Aorta (tissue), 5 donors: Measurements from ENCODE around the gene RORB. TPM values are rescaled to one million over a fixed set of nuclear protein-coding genes. Genes with fewer than 3 reads are reported as not detected.

Source experiments
- ATAC-seq: fragments of 200-7000 bp; cut with Tn5 transposase; one replicate; pipeline ENCODE4 v1.9.1; 2022; ENCODE audit warnings: moderate library complexity; ENCODE audit not compliant: low FRiP score
- DNase-seq, 2 donors: peaks; one replicate each; pipeline ENCODE4 v3.0.0-alpha.2; 2020
- H3K27ac ChIP-seq, 2 donors: one replicate each; pipeline ENCODE4 v1.5.1; 2013; ENCODE audit warnings: low read length in 2 of 2, mild to moderate bottlenecking in 2 of 2, moderate library complexity in 2 of 2, control low read depth in 1 of 2, inconsistent platforms in 1 of 2, low read depth in 1 of 2
- H3K27me3 ChIP-seq, 2 donors: one replicate each; pipeline ENCODE4 v1.6.1; 2013; ENCODE audit warnings: control low read depth in 1 of 2, low read length in 1 of 2, mild to moderate bottlenecking in 1 of 2, moderate library complexity in 1 of 2; ENCODE audit not compliant: insufficient read depth in 2 of 2, control insufficient read depth in 1 of 2
- H3K36me3 ChIP-seq, 2 donors: one replicate each; pipeline ENCODE4 v1.6.1; 2013; ENCODE audit warnings: control low read depth in 1 of 2, low read length in 1 of 2, mild to moderate bottlenecking in 1 of 2; ENCODE audit not compliant: insufficient read depth in 2 of 2, control insufficient read depth in 1 of 2
- H3K4me1 ChIP-seq, 2 donors: one replicate each; pipeline ENCODE4 v1.6.1; 2013; ENCODE audit warnings: low read length in 2 of 2, control low read depth in 1 of 2, mild to moderate bottlenecking in 1 of 2, moderate library complexity in 1 of 2; ENCODE audit not compliant: insufficient read depth in 2 of 2, control insufficient read depth in 1 of 2
- H3K4me3 ChIP-seq, 2 donors: one replicate each; pipeline ENCODE4 v1.5.1; 2013; ENCODE audit warnings: low read length in 2 of 2, control low read depth in 1 of 2, mild to moderate bottlenecking in 1 of 2
- H3K9me3 ChIP-seq: one replicate; pipeline ENCODE4 v1.6.1; 2013; ENCODE audit warnings: mild to moderate bottlenecking, low read length; ENCODE audit not compliant: control insufficient read depth
- WGBS, 2 donors: extraction: QIAGEN DNeasy Blood & Tissue Kit; methylation state at CpG; one replicate each; pipeline ENCODE4 v1.1.7; 2013; 5-methylcytosine and 5-hydroxymethylcytosine counted together
- intact Hi-C, 2 donors: fragments of 100-400 bp; cut with DNase I; formaldehyde crosslinking; loops; one replicate each; pipeline versions ENCODE4 v1.14.2 to v1.15.0; 2022
- polyA plus RNA-seq, 2 donors: library from polyadenylated mRNA; stranded (reverse); fragments of 200-250 nt; gene quantifications; one replicate each; pipeline ENCODE4 v1.2.3, GENCODE V29; 2013
- total RNA-seq, 2 donors: library from RNA; stranded (reverse); fragmentation: NEBNext Ultra II Directional; extraction: Animal tissue kit (Norgen Biotek cat#: 25700); gene quantifications; one replicate each; pipeline ENCODE4 v1.2.1, GENCODE V29; 2021
- donor health status: healthy with polysubstance abuse.
- donor health status: Bipolar disorder and iron deficiency.
- donor health status: DM: no; HTN: no; CAD: no.
- donor health status: DM: no; HTN: no; CAD: no.
- donor health status: DM: yes; HTN: yes; CAD: no.

RORB gene
- total and polyA plus RNA-seq, 4 donors: 0.25 to 1.2 (median 0.70) TPM

- Histone ChIP-seq H3K9me3 (no peaks in the 10 kb centered on the region), H3K27ac (no peak overlapping the region), H3K27me3 (no peaks in the 10 kb centered on the region), H3K36me3 (no peaks in the 10 kb centered on the region), H3K4me1 (no peaks in the 10 kb centered on the region), H3K4me3 (no peak overlapping the region)
- intact Hi-C loops: no loop called here
- ATAC-seq: no peak
- 74 to 79% methylated on average over 4 of the region's 4 CpGs for WGBS, 2 donors
- DNase-seq: no peak
Measured at GRCh38 chr9:74644023-74644422, 146.9 kb downstream of the RORB start.

GRCh38 chr9:74645007-74645639 is 148.0 kb downstream of the RORB start:
- Histone ChIP-seq H3K4me3 (no peak overlapping the region), H3K4me1 (no peaks in the 10 kb centered on the region), H3K36me3 (no peaks in the 10 kb centered on the region), H3K27me3 (no peaks in the 10 kb centered on the region), H3K9me3 (no peaks in the 10 kb centered on the region), H3K27ac (no peak overlapping the region)
- 55 to 65% methylated on average over 3 of the region's 3 CpGs for WGBS, 2 donors
- DNase-seq (no peak), ATAC-seq (no peak)
- intact Hi-C loops: no loop called here

GRCh38 chr9:74653410-74654080 is 156.4 kb downstream of the RORB start:
- DNase-seq: no peak

GRCh38 chr9:74662674-74663073 is 165.5 kb downstream of the RORB start:
- H3K27me3 ChIP-seq: no peaks in the 10 kb centered on the region
- no peaks in the 10 kb centered on the region for H3K4me1 ChIP-seq
- intact Hi-C loops: no loop called here
- H3K4me3 ChIP-seq: no peak overlapping the region
- no peak for DNase-seq
- 64 to 71% methylated on average over 8 of the region's 8 CpGs for WGBS, 2 donors
- ATAC-seq: no peak
- no peak overlapping the region for H3K27ac ChIP-seq
- peaks cover 2% of the 10 kb centered on the region for H3K9me3 ChIP-seq
- H3K36me3 ChIP-seq: no peaks in the 10 kb centered on the region

More at GRCh38 chr9:74653410-74654080, 156.4 kb downstream of the RORB start:
- no peaks in the 10 kb centered on the region for H3K36me3 ChIP-seq
- H3K27me3 ChIP-seq: no peaks in the 10 kb centered on the region
- no peaks in the 10 kb centered on the region for H3K9me3 ChIP-seq
- WGBS, 2 donors: 24 to 36% methylated on average over 11 of the region's 11 CpGs
- no peak overlapping the region for H3K27ac ChIP-seq
- intact Hi-C loops: no loop called here
- H3K4me3 ChIP-seq: no peak overlapping the region
- H3K4me1 ChIP-seq: no peaks in the 10 kb centered on the region
- ATAC-seq: no peak

GRCh38 chr9:74663439-74663838 is 166.3 kb downstream of the RORB start:
- intact Hi-C loops: no loop called here
- ATAC-seq: no peak
- Histone ChIP-seq H3K27ac (no peak overlapping the region), H3K4me1 (no peaks in the 10 kb centered on the region), H3K4me3 (no peak overlapping the region), H3K9me3 (peaks cover 2% of the 10 kb centered on the region), H3K27me3 (no peaks in the 10 kb centered on the region), H3K36me3 (no peaks in the 10 kb centered on the region)
- no peak for DNase-seq
- WGBS, 2 donors: 16 to 50% methylated on average over 1 of the region's 1 CpG

- Histone ChIP-seq H3K4me1 (no peaks in the 10 kb centered on the region), H3K9me3 (peaks cover 2% of the 10 kb centered on the region), H3K27ac (no peak overlapping the region), H3K4me3 (no peak overlapping the region), H3K27me3 (peaks cover 0 to 1% of the 10 kb centered on the region in 2 donors), H3K36me3 (no peaks in the 10 kb centered on the region)
- 77 to 85% methylated on average over 4 of the region's 4 CpGs for WGBS, 2 donors
- intact Hi-C loops: no loop called here
- DNase-seq (no peak), ATAC-seq (peak; percentile 66)
Measured at GRCh38 chr9:74666625-74667316, 169.6 kb downstream of the RORB start.

GRCh38 chr9:74672237-74672636 is 175.1 kb downstream of the RORB start:
- WGBS, 2 donors: 72 to 77% methylated on average over 2 of the region's 2 CpGs
- intact Hi-C loops: no loop called here
- no peaks in the 10 kb centered on the region for H3K9me3 ChIP-seq

GRCh38 chr9:74674077-74674476 is 176.9 kb downstream of the RORB start:
- Histone ChIP-seq H3K27me3 (peaks cover 0 to 1% of the 10 kb centered on the region in 2 donors), H3K4me1 (no peaks in the 10 kb centered on the region), H3K9me3 (no peaks in the 10 kb centered on the region), H3K4me3 (no peak overlapping the region), H3K36me3 (no peaks in the 10 kb centered on the region), H3K27ac (no peak overlapping the region)
- 78 to 85% methylated on average over 6 of the region's 6 CpGs for WGBS, 2 donors
- ATAC-seq: no peak
- intact Hi-C loops: no loop called here
- no peak for DNase-seq

More at GRCh38 chr9:74672237-74672636, 175.1 kb downstream of the RORB start:
- Histone ChIP-seq H3K36me3 (no peaks in the 10 kb centered on the region), H3K4me1 (no peaks in the 10 kb centered on the region), H3K27ac (no peak overlapping the region), H3K27me3 (peaks cover 0 to 1% of the 10 kb centered on the region in 2 donors), H3K4me3 (no peak overlapping the region)
- no peak for DNase-seq
- ATAC-seq: no peak
